Loucy (cell line): ENCODE measurements around the gene HMX1.

Experiments used
- CTCF ChIP-seq: fragments of 200-600 bp; sonication (generic); conservative IDR thresholded peaks from 2 replicates; pipeline ENCODE4 v1.5.1; 2014; ENCODE audit warnings: mild to moderate bottlenecking, antibody characterized with exemption, low read length
- EZH2phosphoT487 ChIP-seq: fragments of 200-600 bp; IDR thresholded peaks from 2 replicates; pipeline ENCODE4 v1.6.1; 2018; ENCODE audit warnings: antibody characterized with exemption, mild to moderate bottlenecking, moderate library complexity, borderline replicate concordance

GRCh38 chr4:8836664-8837171, 34.9 kb downstream of the HMX1 start:
- TF ChIP-seq CTCF (no peak), EZH2phosphoT487 (no peak)
